ENCODE measurements around the gene PCDH17. TPM values are rescaled to one million over a fixed set of nuclear protein-coding genes. Genes with fewer than 3 reads are reported as not detected.
A peak's percentile ranks its signal among the peaks of the same experiment; 100 is the strongest.

PCDH17 gene, protein sequence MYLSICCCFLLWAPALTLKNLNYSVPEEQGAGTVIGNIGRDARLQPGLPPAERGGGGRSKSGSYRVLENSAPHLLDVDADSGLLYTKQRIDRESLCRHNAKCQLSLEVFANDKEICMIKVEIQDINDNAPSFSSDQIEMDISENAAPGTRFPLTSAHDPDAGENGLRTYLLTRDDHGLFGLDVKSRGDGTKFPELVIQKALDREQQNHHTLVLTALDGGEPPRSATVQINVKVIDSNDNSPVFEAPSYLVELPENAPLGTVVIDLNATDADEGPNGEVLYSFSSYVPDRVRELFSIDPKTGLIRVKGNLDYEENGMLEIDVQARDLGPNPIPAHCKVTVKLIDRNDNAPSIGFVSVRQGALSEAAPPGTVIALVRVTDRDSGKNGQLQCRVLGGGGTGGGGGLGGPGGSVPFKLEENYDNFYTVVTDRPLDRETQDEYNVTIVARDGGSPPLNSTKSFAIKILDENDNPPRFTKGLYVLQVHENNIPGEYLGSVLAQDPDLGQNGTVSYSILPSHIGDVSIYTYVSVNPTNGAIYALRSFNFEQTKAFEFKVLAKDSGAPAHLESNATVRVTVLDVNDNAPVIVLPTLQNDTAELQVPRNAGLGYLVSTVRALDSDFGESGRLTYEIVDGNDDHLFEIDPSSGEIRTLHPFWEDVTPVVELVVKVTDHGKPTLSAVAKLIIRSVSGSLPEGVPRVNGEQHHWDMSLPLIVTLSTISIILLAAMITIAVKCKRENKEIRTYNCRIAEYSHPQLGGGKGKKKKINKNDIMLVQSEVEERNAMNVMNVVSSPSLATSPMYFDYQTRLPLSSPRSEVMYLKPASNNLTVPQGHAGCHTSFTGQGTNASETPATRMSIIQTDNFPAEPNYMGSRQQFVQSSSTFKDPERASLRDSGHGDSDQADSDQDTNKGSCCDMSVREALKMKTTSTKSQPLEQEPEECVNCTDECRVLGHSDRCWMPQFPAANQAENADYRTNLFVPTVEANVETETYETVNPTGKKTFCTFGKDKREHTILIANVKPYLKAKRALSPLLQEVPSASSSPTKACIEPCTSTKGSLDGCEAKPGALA (N-terminal part only)
- 4.6 TPM for polyA plus RNA-seq (2013, experiment 1 of 2)
- 4.4 TPM for polyA plus RNA-seq (2013, experiment 2 of 2)

DNA sequence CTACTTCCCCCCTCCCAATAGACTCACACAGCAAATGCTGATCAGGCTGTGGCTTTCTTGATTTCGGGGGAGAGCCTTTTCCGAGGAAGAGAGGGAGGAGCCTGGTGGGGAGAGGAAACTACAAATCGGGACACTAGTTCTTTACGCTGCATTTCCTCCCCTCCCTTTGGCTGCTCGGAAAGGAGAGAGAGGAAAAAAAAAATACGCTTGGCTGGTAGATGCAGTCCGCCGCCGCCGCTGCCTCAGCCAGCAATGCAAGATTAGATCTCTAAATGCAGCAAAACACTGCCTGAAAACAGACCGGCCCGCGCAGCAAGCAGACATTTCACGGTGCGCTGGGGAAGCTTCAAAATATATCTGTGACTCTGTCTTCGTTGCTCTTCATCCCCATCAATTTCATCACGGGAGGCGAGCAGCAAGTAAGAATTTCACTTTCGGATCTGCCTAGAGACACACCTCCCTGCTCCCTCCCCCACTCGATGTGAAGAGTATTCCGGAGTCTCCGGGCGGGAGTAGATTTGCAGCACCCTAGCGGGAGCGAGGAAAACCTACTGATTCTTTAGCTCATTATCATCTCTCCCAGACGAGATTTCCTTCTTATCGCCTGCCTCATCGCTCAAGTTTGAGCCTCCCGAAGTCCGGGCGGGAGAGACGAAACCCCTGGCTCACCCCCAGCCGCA is at the start of gene PCDH17:
PCDH17 (plus strand) TSS at position 149 of the 680 bp plus-strand sequence. CDS start 803 bp downstream, outside the sequence.
- Histone ChIP-seq H3K27ac (ENCODE audit: low read length, poor library complexity, severe bottlenecking) (no peak within 1 kb of the TSS), H2BK5ac (ENCODE audit: low read depth, low read length, poor library complexity, severe bottlenecking) (no peak within 1 kb of the TSS), H3K18ac (ENCODE audit: low read depth in 1 of 2, low read length in 2 of 2) (peak within 1 kb of the TSS in 1 of 2 experiments; percentile 53), H3K23ac (ENCODE audit: low read length in 2 of 2) (peak within 1 kb of the TSS in 1 of 2 experiments; percentile 57), H3K36me3 (ENCODE audit: control insufficient read depth in 1 of 2, insufficient read depth in 2 of 2, low read depth in 1 of 2, low read length in 2 of 2) (peaks cover 0 to 8% of the 10 kb centered on the region in 2 experiments), H3K4me2 (ENCODE audit: low read length, poor library complexity, severe bottlenecking) (peak within 1 kb of the TSS; percentile 91), H2AK5ac (ENCODE audit: low read length, severe bottlenecking) (no peak within 1 kb of the TSS), H3K79me1 (replicated peaks; ENCODE audit: low read length, poor library complexity, severe bottlenecking) (no peaks in the 10 kb centered on the region), H3K27me3 (ENCODE audit: control insufficient read depth in 1 of 2, insufficient read depth in 1 of 2, low read length in 2 of 2) (peaks cover 40 to 74% of the 10 kb centered on the region in 2 experiments), H2BK15ac (ENCODE audit: low read depth, poor library complexity, severe bottlenecking) (peak within 1 kb of the TSS; percentile 48), H2BK120ac (ENCODE audit: low read depth, low read length) (no peak within 1 kb of the TSS), H3K4me3 (ENCODE audit: insufficient read depth in 1 of 2, low read depth in 1 of 2, low read length in 2 of 2) (peak within 1 kb of the TSS; percentile 58 to 83), H4K8ac (ENCODE audit: low read length) (no peak within 1 kb of the TSS), H2BK12ac (ENCODE audit: low read length in 2 of 2) (peak within 1 kb of the TSS in 1 of 2 experiments; percentile 60), H3K9ac (ENCODE audit: low read length) (no peak within 1 kb of the TSS), H2AFZ (ENCODE audit: low read depth, low read length) (peak within 1 kb of the TSS; percentile 60), H3K14ac (ENCODE audit: low read length in 2 of 2) (no peak within 1 kb of the TSS), H3K4me1 (ENCODE audit: control insufficient read depth, insufficient read depth, low read depth, low read length) (peaks cover 16% of the 10 kb centered on the region), H3K9me3 (ENCODE audit: control insufficient read depth, low read length) (no peaks in the 10 kb centered on the region), H4K91ac (ENCODE audit: low read length) (no peak within 1 kb of the TSS), H3K4ac (ENCODE audit: low read depth in 1 of 2, low read length in 2 of 2) (peak within 1 kb of the TSS in 1 of 2 experiments; percentile 35)
- peak; percentile 86 for DNase-seq
- under 1% methylated on average over 30 of the region's 33 CpGs for WGBS

GRCh38 chr13:57582032-57582431 is 49.5 kb upstream of the PCDH17 start:
- Histone ChIP-seq H2AFZ (ENCODE audit: low read depth, low read length) (no peak overlapping the region), H3K27ac (ENCODE audit: low read length, poor library complexity, severe bottlenecking) (no peak overlapping the region), H2BK15ac (ENCODE audit: low read depth, poor library complexity, severe bottlenecking) (no peak overlapping the region), H2BK120ac (ENCODE audit: low read depth, low read length) (no peak overlapping the region), H3K4me2 (ENCODE audit: low read length, poor library complexity, severe bottlenecking) (no peak overlapping the region), H4K91ac (ENCODE audit: low read length) (no peak overlapping the region), H2BK5ac (ENCODE audit: low read depth, low read length, poor library complexity, severe bottlenecking) (no peak overlapping the region), H3K36me3 (ENCODE audit: control insufficient read depth in 1 of 2, insufficient read depth in 2 of 2, low read depth in 1 of 2, low read length in 2 of 2) (no peaks in the 10 kb centered on the region), H4K8ac (ENCODE audit: low read length) (no peak overlapping the region), H3K18ac (ENCODE audit: low read depth in 1 of 2, low read length in 2 of 2) (no peak overlapping the region), H3K4me3 (ENCODE audit: insufficient read depth in 1 of 2, low read depth in 1 of 2, low read length in 2 of 2) (no peak overlapping the region), H2BK12ac (ENCODE audit: low read length in 2 of 2) (no peak overlapping the region), H2AK5ac (ENCODE audit: low read length, severe bottlenecking) (no peak overlapping the region), H3K79me1 (replicated peaks; ENCODE audit: low read length, poor library complexity, severe bottlenecking) (no peaks in the 10 kb centered on the region), H3K23ac (ENCODE audit: low read length in 2 of 2) (no peak overlapping the region), H3K14ac (ENCODE audit: low read length in 2 of 2) (no peak overlapping the region), H3K9ac (ENCODE audit: low read length) (no peak overlapping the region), H3K9me3 (ENCODE audit: control insufficient read depth, low read length) (no peaks in the 10 kb centered on the region), H3K27me3 (ENCODE audit: control insufficient read depth in 1 of 2, insufficient read depth in 1 of 2, low read length in 2 of 2) (no peaks in the 10 kb centered on the region), H3K4ac (ENCODE audit: low read depth in 1 of 2, low read length in 2 of 2) (no peak overlapping the region), H3K4me1 (ENCODE audit: control insufficient read depth, insufficient read depth, low read depth, low read length) (no peaks in the 10 kb centered on the region)
- DNase-seq, result no peak
- WGBS, result 72% methylated on average over 6 of the region's 6 CpGs

- Histone ChIP-seq H3K9ac (ENCODE audit: low read length) (no peak overlapping the region), H2BK12ac (ENCODE audit: low read length in 2 of 2) (no peak overlapping the region), H3K14ac (ENCODE audit: low read length in 2 of 2) (no peak overlapping the region), H3K36me3 (ENCODE audit: control insufficient read depth in 1 of 2, insufficient read depth in 2 of 2, low read depth in 1 of 2, low read length in 2 of 2) (no peaks in the 10 kb centered on the region), H3K4me3 (ENCODE audit: insufficient read depth in 1 of 2, low read depth in 1 of 2, low read length in 2 of 2) (no peak overlapping the region), H2BK5ac (ENCODE audit: low read depth, low read length, poor library complexity, severe bottlenecking) (no peak overlapping the region), H3K9me3 (ENCODE audit: control insufficient read depth, low read length) (no peaks in the 10 kb centered on the region), H2BK120ac (ENCODE audit: low read depth, low read length) (no peak overlapping the region), H2AFZ (ENCODE audit: low read depth, low read length) (no peak overlapping the region), H3K4ac (ENCODE audit: low read depth in 1 of 2, low read length in 2 of 2) (no peak overlapping the region), H2BK15ac (ENCODE audit: low read depth, poor library complexity, severe bottlenecking) (no peak overlapping the region), H3K79me1 (replicated peaks; ENCODE audit: low read length, poor library complexity, severe bottlenecking) (no peaks in the 10 kb centered on the region), H2AK5ac (ENCODE audit: low read length, severe bottlenecking) (no peak overlapping the region), H3K18ac (ENCODE audit: low read depth in 1 of 2, low read length in 2 of 2) (no peak overlapping the region), H3K23ac (ENCODE audit: low read length in 2 of 2) (no peak overlapping the region), H3K27me3 (ENCODE audit: control insufficient read depth in 1 of 2, insufficient read depth in 1 of 2, low read length in 2 of 2) (no peaks in the 10 kb centered on the region), H4K91ac (ENCODE audit: low read length) (no peak overlapping the region), H3K27ac (ENCODE audit: low read length, poor library complexity, severe bottlenecking) (no peak overlapping the region), H3K4me2 (ENCODE audit: low read length, poor library complexity, severe bottlenecking) (no peak overlapping the region), H3K4me1 (ENCODE audit: control insufficient read depth, insufficient read depth, low read depth, low read length) (no peaks in the 10 kb centered on the region), H4K8ac (ENCODE audit: low read length) (no peak overlapping the region)
- WGBS, result no CpG with 5 or more reads among the region's 1 CpG
- DNase-seq, result no peak
These were observed 48.0 kb upstream of the PCDH17 start for GRCh38 chr13:57583529-57583928.
